Gastrocnemius medialis (tissue), 4 donors: Measurements from ENCODE around the gene VEGFA.

Experiments used
- POLR2A ChIP-seq, 2 donors: fragments of 450-650 bp; IDR thresholded peaks; one replicate each; pipeline ENCODE4 v1.6.1; 2017; ENCODE audit warnings: antibody characterized with exemption in 2 of 2, mild to moderate bottlenecking in 2 of 2, moderate library complexity in 2 of 2
- TF ChIP-seq, protein P1 (sequence below), 5 experiments: fragments of 450-650 bp in 3 of 5; fragments of 200-600 bp in 2 of 5; sonication (generic) in 2 of 5; IDR thresholded peaks in 4 of 5; conservative IDR thresholded peaks in 1 of 5; 1 replicate in 4 of 5; 2 replicates in 1 of 5; pipeline ENCODE4 v1.5.1; 2016 to 2019; ENCODE audit warnings: antibody characterized with exemption in 5 of 5, mild to moderate bottlenecking in 3 of 5, moderate library complexity in 3 of 5

DNA sequence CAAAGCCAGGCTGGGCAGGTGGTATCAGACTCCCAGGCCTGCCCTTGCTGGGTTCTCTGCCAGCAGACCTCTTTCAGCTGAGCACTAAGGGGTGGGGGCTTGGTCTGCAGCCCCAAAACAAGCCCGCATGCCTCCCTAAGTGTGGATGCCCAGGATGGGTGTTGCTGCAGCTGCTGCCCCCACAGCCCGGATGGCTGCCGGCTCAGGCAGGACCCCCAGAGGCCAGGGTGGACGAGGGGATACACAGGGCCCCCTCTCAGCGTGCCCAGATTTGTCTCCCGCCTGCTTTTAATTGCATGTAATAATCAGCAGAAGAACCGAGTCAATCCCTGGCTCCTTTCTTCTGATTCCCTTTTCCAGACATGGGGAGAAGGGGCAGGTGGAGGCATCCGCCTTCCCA lies 60.8 kb downstream of the VEGFA start:
- TF ChIP-seq, protein P1, sequence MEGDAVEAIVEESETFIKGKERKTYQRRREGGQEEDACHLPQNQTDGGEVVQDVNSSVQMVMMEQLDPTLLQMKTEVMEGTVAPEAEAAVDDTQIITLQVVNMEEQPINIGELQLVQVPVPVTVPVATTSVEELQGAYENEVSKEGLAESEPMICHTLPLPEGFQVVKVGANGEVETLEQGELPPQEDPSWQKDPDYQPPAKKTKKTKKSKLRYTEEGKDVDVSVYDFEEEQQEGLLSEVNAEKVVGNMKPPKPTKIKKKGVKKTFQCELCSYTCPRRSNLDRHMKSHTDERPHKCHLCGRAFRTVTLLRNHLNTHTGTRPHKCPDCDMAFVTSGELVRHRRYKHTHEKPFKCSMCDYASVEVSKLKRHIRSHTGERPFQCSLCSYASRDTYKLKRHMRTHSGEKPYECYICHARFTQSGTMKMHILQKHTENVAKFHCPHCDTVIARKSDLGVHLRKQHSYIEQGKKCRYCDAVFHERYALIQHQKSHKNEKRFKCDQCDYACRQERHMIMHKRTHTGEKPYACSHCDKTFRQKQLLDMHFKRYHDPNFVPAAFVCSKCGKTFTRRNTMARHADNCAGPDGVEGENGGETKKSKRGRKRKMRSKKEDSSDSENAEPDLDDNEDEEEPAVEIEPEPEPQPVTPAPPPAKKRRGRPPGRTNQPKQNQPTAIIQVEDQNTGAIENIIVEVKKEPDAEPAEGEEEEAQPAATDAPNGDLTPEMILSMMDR (IDR thresholded peaks at IDR 0.05 in 4 of 5, conservative IDR thresholded peaks at IDR 0.05 in 1 of 5) = no peak
- no peak for TF ChIP-seq POLR2A (IDR thresholded peaks at IDR 0.05)
